SU-DHL-6 (cell line): ENCODE results near the gene FSTL4.

Experiments used
- CTCF ChIP-seq: fragments of 200-600 bp; sonication (generic); IDR thresholded peaks from one replicate; pipeline ENCODE4 v1.5.1; 2017; ENCODE audit warnings: antibody characterized with exemption, mild to moderate bottlenecking, low read length, moderate library complexity; ENCODE audit not compliant: insufficient read depth, poor library complexity, severe bottlenecking
- EZH2phosphoT487 ChIP-seq: fragments of 200-600 bp; sonication (generic), shearing (Covaris generic); conservative IDR thresholded peaks from 2 replicates; pipeline ENCODE4 v1.6.1; 2018; ENCODE audit warnings: mild to moderate bottlenecking, antibody characterized with exemption, low read length, moderate library complexity, mixed read lengths

- TF ChIP-seq CTCF (no peak), EZH2phosphoT487 (no peak)
These were observed 88.3 kb downstream of the FSTL4 start for GRCh38 chr5:133523961-133524586.
